Omental fat pad (tissue), 4 donors: ENCODE results near the gene ZBTB45. TPM values are rescaled to one million over a fixed set of nuclear protein-coding genes. Genes with fewer than 3 reads are reported as not detected.

Experiments used
- ATAC-seq: fragments of 150-250 bp; one replicate; pipeline ENCODE4 v1.9.1; 2016; ENCODE audit warnings: mild to moderate bottlenecking, moderate library complexity; ENCODE audit not compliant: low FRiP score
- DNase-seq: peaks from one replicate; pipeline ENCODE4 v3.0.0-alpha.2; 2019; ENCODE audit warnings: low spot score
- small RNA-seq: library from RNA; depleted of rRNA; stranded (forward); fragments of <200 nt; gene quantifications from one replicate; pipeline ENCODE3, GENCODE V24; 2016
- total RNA-seq, 4 donors: library from RNA; depleted of rRNA; stranded (reverse); fragments of >200 nt; gene quantifications; one replicate each; pipeline ENCODE4 v1.1.0, GENCODE V29; 2016
- TF ChIP-seq, protein P1 (sequence below), 3 donors: fragments of 450-650 bp; IDR thresholded peaks; one replicate each; pipeline ENCODE4 v1.5.1; 2016 to 2017; ENCODE audit warnings: antibody characterized with exemption in 3 of 3, mild to moderate bottlenecking in 3 of 3, moderate library complexity in 2 of 3

ZBTB45 gene
- total RNA-seq, 4 donors from 2014 or later: 4.6 to 10.2 (median 8.4) TPM

DNA sequence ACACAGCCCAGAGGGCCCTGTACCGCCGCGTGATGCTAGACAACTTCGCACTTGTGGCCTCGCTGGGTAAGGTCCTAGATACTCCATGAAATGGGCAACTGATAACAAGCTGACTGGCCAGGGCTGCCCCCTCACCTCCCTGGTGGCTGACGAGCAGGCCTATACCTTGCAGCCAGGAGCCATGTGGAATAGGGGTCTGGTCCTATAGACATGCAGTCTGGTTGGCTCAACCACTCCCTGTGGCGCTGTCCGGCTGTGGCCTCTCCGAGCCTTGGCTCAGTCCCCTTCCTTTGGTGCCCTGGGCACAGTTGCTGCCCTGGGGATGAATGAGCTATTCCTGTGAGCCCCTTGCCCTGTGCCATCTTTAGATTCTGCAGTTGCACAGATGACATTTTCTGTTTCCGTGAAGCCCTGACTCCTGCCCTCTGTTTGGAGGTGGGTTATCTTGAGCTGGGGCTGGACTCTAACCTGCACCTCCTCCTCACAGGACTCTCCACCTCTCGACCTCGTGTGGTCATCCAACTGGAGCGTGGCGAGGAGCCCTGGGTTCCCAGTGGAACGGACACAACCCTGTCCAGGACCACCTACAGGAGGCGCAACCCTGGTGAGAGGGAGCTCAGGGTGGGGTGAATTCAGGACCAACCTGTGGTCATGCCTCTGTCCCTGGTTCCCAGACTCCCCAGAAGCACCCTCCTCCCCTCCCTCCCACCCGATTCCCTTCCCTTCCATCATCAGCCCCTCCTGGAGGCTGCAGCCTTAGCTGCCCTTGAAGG, 50.2 kb downstream of the ZBTB45 start:
- DNase-seq (no peak), ATAC-seq (no peak)
- TF ChIP-seq, protein P1, sequence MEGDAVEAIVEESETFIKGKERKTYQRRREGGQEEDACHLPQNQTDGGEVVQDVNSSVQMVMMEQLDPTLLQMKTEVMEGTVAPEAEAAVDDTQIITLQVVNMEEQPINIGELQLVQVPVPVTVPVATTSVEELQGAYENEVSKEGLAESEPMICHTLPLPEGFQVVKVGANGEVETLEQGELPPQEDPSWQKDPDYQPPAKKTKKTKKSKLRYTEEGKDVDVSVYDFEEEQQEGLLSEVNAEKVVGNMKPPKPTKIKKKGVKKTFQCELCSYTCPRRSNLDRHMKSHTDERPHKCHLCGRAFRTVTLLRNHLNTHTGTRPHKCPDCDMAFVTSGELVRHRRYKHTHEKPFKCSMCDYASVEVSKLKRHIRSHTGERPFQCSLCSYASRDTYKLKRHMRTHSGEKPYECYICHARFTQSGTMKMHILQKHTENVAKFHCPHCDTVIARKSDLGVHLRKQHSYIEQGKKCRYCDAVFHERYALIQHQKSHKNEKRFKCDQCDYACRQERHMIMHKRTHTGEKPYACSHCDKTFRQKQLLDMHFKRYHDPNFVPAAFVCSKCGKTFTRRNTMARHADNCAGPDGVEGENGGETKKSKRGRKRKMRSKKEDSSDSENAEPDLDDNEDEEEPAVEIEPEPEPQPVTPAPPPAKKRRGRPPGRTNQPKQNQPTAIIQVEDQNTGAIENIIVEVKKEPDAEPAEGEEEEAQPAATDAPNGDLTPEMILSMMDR (IDR thresholded peaks at IDR 0.05): no peak

DNA sequence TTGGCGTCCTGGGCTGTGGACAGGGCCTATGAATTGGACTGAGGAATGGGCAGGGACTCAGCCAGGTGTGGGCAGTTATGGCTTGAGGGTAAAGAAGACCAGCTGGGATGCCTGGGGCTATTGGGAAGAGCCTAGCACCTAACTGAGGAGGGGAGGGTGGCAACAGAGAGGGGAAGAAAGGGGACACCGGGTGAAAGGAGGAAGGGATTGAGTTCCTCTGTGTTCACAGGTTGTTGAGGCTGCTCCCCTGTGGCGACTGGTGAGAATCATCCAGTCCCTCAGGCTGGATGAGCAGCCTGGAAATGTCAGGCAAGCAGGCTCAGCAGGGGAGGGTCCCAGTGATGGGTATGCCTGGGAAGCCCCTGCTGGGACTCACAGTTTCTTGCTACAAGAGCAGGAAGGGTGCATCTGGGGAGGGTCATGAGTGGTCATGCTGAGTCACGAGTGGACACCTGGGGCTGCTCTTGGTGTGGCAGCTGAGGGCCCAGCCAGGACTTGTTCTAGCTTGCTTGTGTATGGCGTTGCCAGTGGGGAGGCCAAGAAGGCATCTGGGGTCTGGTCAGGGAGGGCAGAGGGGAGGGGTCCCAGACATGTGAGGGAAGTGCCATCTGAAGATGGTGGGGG, 51.3 kb downstream of the ZBTB45 start:
- DNase-seq: no peak
- TF ChIP-seq, protein P1 (IDR thresholded peaks at IDR 0.05): no peak
- ATAC-seq: no peak

DNA sequence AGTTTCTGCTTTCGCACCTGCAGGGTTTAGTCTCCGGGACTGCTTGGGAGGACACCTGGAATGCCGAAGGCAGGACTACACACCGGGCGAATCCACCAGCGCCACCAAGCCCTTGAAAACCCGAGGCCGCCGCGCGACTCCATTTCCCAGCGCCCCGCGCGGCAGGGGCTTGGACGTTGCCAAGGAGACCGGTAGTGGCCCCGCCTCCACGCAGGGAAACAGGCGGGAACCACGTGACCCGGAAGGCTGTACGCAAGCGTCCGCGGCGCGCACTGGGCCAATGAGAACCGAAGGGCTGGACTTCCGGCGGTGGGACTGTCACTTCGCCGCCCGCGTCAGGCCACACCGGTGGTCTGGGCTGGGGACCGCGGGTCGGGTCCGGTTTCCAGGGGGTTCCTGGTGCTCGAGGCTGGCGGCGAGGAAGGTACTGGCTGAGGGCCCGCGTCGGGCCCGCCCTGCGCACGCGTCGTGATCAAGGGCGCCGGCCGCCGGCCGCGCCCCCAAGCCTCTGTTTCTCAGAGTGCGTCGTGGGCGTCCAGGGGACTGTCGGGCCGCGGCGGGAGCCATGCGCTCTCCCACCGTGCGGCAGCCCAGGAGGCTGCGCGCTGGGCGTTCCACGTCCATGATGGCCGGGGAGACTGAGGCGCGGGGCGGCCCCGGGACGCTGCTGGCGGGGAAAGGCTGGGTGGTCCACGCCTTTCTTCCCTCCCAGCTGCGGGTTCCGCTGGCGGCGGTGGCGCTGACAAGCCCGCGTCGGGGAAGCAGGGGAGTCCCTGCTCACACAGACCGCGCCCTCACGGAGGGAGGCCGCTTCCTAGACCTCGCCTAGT, 52.6 kb downstream of the ZBTB45 start, which contains the start of gene ZNF324:
Gene ZNF324, plus strand, starts transcription at position 321 of the 830 bp plus-strand sequence. CDS start 2,106 bp downstream, outside the sequence.
- DNase-seq (peak; percentile 97), ATAC-seq (peak; percentile 95)
- TF ChIP-seq, protein P1 (IDR thresholded peaks at IDR 0.05): no peak

DNA sequence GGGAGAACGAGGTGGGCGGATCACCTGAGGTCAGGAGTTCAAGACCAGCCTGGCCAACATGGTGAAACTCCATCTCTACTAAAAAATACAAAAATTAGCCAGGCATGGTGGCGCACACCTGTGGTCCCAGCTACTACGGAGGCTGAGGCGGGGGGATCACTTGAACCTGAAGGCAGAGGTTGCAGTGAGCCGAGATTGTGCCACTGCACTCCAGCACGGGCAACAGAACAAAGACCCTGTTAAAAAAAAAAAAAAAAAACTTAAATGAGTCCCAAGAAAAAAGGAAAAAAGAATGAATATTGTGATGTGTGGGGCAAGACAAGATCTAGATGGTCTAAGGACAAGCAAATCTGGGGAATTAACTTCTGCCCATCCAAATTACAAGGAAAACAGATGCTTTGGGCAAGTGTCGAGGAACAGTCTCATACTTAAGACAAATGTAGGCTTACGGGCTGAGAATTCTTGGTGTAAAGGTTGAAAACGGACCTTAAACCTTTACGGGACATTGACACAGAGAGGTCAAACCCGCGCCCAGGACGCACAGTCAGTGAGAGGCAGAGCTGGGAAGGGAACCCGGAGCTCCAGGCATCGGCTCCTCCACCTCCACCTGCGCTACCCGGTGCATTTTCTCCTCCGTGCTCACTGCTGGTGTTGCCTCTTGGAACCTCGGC, 53.4 kb downstream of the ZBTB45 start:
- TF ChIP-seq, protein P1 (IDR thresholded peaks at IDR 0.05): no peak
- ATAC-seq (no peak), DNase-seq (no peak)

Small RNAs within 50 kb of the gene (small RNA-seq; reads per million reads assigned to genes)
- gene MIR6807: not detected
- not detected for gene RN7SL525P
- not detected for gene RN7SL693P
- not detected for gene RNU6-1337P

Other genes with a start within 250 kb of the ZBTB45 start
- 1 to 10 TPM; 4.6 to 9.3 (median 5.9) TPM for gene ZNF8, start 240.9 kb downstream of the ZBTB45 start, total RNA-seq
- gene ERVK3-1, start 214.4 kb downstream of the ZBTB45 start, total RNA-seq: 10 to 100 TPM; 39.5 to 85.1 (median 59.2) TPM
- 1 to 10 TPM; 2.0 to 3.7 (median 2.8) TPM for gene ZSCAN22, start 192.8 kb downstream of the ZBTB45 start, total RNA-seq
- 10 to 100 TPM in 3 of 4 donors, 1 to 10 TPM in 1; 8.7 to 18.4 (median 16.4) TPM for gene A1BG, start 166.3 kb downstream of the ZBTB45 start, total RNA-seq
- 1 to 10 TPM in 3 of 4 donors, under 1 TPM in 1; 0.74 to 2.4 (median 1.3) TPM for gene ZNF497, start 157.1 kb downstream of the ZBTB45 start, total RNA-seq
- 1 to 10 TPM in 3 of 4 donors, under 1 TPM in 1; 0.48 to 4.4 (median 2.1) TPM for gene ZNF837, start 138.8 kb downstream of the ZBTB45 start, total RNA-seq
- 1,000 to 10,000 TPM; 1,379 to 1,993 (median 1,504) TPM for gene RPS5, start 132.5 kb downstream of the ZBTB45 start, total RNA-seq
- gene RNF225, start 124.2 kb downstream of the ZBTB45 start, total RNA-seq: not detected
- gene ZNF584, start 111.2 kb downstream of the ZBTB45 start, total RNA-seq: 10 to 100 TPM in 2 of 4 donors, 1 to 10 TPM in 2; 7.9 to 34.1 (median 9.2) TPM
- gene ZNF132, start 79.7 kb downstream of the ZBTB45 start, total RNA-seq: 1 to 10 TPM; 4.0 to 8.2 (median 4.6) TPM
- 1 to 10 TPM; 3.8 to 8.5 (median 6.0) TPM for gene ZNF324B, start 68.2 kb downstream of the ZBTB45 start, total RNA-seq
- gene ZNF324, start 52.7 kb downstream of the ZBTB45 start, total RNA-seq: 10 to 100 TPM in 3 of 4 donors, 1 to 10 TPM in 1; 7.3 to 23.3 (median 15.8) TPM
- gene ZNF446, start 43.5 kb downstream of the ZBTB45 start, total RNA-seq: 10 to 100 TPM in 1 of 4 donors, 1 to 10 TPM in 3; 6.6 to 10.4 (median 8.0) TPM
- 1 to 10 TPM; 4.5 to 8.5 (median 5.6) TPM for gene SLC27A5, start 7.8 kb downstream of the ZBTB45 start, total RNA-seq
- 100 to 1,000 TPM; 151 to 238 (median 166) TPM for gene TRIM28, start 24.3 kb upstream of the ZBTB45 start, total RNA-seq
- gene CHMP2A, start 35.3 kb upstream of the ZBTB45 start, total RNA-seq: 100 to 1,000 TPM in 2 of 4 donors, 10 to 100 TPM in 2; 87.0 to 115 (median 99.6) TPM
- gene UBE2M, start 38.8 kb upstream of the ZBTB45 start, total RNA-seq: 10 to 100 TPM; 19.4 to 26.2 (median 23.3) TPM
- 10 to 100 TPM; 15.8 to 32.5 (median 22.1) TPM for gene MZF1, start 53.5 kb upstream of the ZBTB45 start, total RNA-seq